Epidermal melanocyte (primary cell): ENCODE measurements around the gene TESK2.

Experiments used
- DNase-seq: peaks from one replicate; pipeline ENCODE4 v3.0.0; 2011; ENCODE audit warnings: low spot score; ENCODE audit not compliant: insufficient read length

Gene TESK2

GRCh38 chr1:45306319-45306718 is 184.6 kb downstream of the TESK2 start:
- no peak for DNase-seq

- no peak for DNase-seq
These were observed 185.7 kb downstream of the TESK2 start for GRCh38 chr1:45305231-45305630.

GRCh38 chr1:45304311-45305081 is 186.5 kb downstream of the TESK2 start:
- no peak for DNase-seq

GRCh38 chr1:45303520-45304310 is 187.2 kb downstream of the TESK2 start:
- peak; percentile 87 for DNase-seq

- no peak for DNase-seq
These were observed 188.3 kb downstream of the TESK2 start for GRCh38 chr1:45302505-45303150.

- no peak for DNase-seq
These were observed 190.3 kb downstream of the TESK2 start for GRCh38 chr1:45300669-45300997.

GRCh38 chr1:45299981-45300668 is 190.8 kb downstream of the TESK2 start:
- peak; percentile 54 for DNase-seq

- DNase-seq, result no peak
These were observed 191.7 kb downstream of the TESK2 start for GRCh38 chr1:45299296-45299695.

- no peak for DNase-seq
These were observed 193.2 kb downstream of the TESK2 start for GRCh38 chr1:45297666-45298356.
